Stimulated activated CD8-positive, alpha-beta memory T cell treated with anti-CD3 and anti-CD28 coated beads, Interleukin-4, amount 100 ng/mL, for 24 hours (primary cell): ENCODE measurements around the gene ATCAY.

ENCODE experiments used
- DNase-seq: peaks from one replicate; pipeline ENCODE4 v3.0.0-alpha.2; 2020; ENCODE audit warnings: low read depth

Gene ATCAY

GRCh38 chr19:3880471-3881271 lies at the start of gene ATCAY:
ATCAY (plus strand) TSS chr19:3880685; CDS start chr19:3885768, 5,083 bp downstream.
- no peak for DNase-seq

- no peak for DNase-seq
Measured at GRCh38 chr19:3831601-3832000, 48.9 kb upstream of the ATCAY start.

- no peak for DNase-seq
Measured at GRCh38 chr19:3832001-3832400, 48.5 kb upstream of the ATCAY start.

- no peak for DNase-seq
Measured at GRCh38 chr19:3833578-3834348, 46.7 kb upstream of the ATCAY start.

GRCh38 chr19:3834349-3835054 lies 46.0 kb upstream of the ATCAY start:
- DNase-seq: no peak

GRCh38 chr19:3835055-3835435 lies 45.4 kb upstream of the ATCAY start:
- no peak for DNase-seq

GRCh38 chr19:3836887-3837286 lies 43.6 kb upstream of the ATCAY start:
- DNase-seq: no peak

- no peak for DNase-seq
Measured at GRCh38 chr19:3837332-3837731, 43.2 kb upstream of the ATCAY start.

- DNase-seq: no peak
Measured at GRCh38 chr19:3837922-3838321, 42.6 kb upstream of the ATCAY start.

- DNase-seq: no peak
Measured at GRCh38 chr19:3838661-3839060, 41.8 kb upstream of the ATCAY start.

- no peak for DNase-seq
Measured at GRCh38 chr19:3839941-3840340, 40.5 kb upstream of the ATCAY start.

- no peak for DNase-seq
Measured at GRCh38 chr19:3840804-3841203, 39.7 kb upstream of the ATCAY start.

- no peak for DNase-seq
Measured at GRCh38 chr19:3842948-3843347, 37.5 kb upstream of the ATCAY start.

- no peak for DNase-seq
Measured at GRCh38 chr19:3844596-3844995, 35.9 kb upstream of the ATCAY start.

- peak; percentile 42 for DNase-seq
Measured at GRCh38 chr19:3849092-3849491, 31.4 kb upstream of the ATCAY start.

- no peak for DNase-seq
Measured at GRCh38 chr19:3849787-3850186, 30.7 kb upstream of the ATCAY start.

- DNase-seq: no peak
Measured at GRCh38 chr19:3850320-3850972, 30.0 kb upstream of the ATCAY start.

- DNase-seq: no peak
Measured at GRCh38 chr19:3851254-3852176, 29.0 kb upstream of the ATCAY start.

- no peak for DNase-seq
Measured at GRCh38 chr19:3852177-3852511, 28.3 kb upstream of the ATCAY start.

- DNase-seq: peak; percentile 24
Measured at GRCh38 chr19:3852614-3853254, 27.8 kb upstream of the ATCAY start.

- DNase-seq: no peak
Measured at GRCh38 chr19:3855320-3855719, 25.2 kb upstream of the ATCAY start.
